GM06990 (cell line): ENCODE data around the gene CRB2.

Experiments used
- DNase-seq: peaks from one replicate; pipeline ENCODE4 v3.0.0-alpha.2; 2011; ENCODE audit not compliant: insufficient read length; ENCODE audit errors: extremely low read depth
- H3K27me3 ChIP-seq: replicated peaks from 2 replicates; pipeline ENCODE4 v1.6.0; 2011; ENCODE audit warnings: low read length; ENCODE audit not compliant: control insufficient read depth, insufficient read depth
- H3K36me3 ChIP-seq: 2 replicates; pipeline ENCODE4 v1.5.1; 2011; ENCODE audit warnings: low read length; ENCODE audit not compliant: control insufficient read depth, insufficient read depth
- H3K4me3 ChIP-seq: replicated peaks from 2 replicates; pipeline ENCODE4 v1.5.1; 2011; ENCODE audit warnings: low read depth, mild to moderate bottlenecking, control low read depth, low read length
- CTCF ChIP-seq: IDR thresholded peaks from 2 replicates; pipeline ENCODE4 v1.5.1; 2011; ENCODE audit warnings: low read length, control low read depth, mild to moderate bottlenecking, inconsistent platforms; ENCODE audit not compliant: insufficient read depth, poor library complexity, severe bottlenecking

Gene CRB2

GRCh38 chr9:123408313-123409262, 52.6 kb downstream of the CRB2 start:
- TF ChIP-seq CTCF: no peak
- DNase-seq: no peak
- no peak overlapping the region for H3K4me3 ChIP-seq
- H3K27me3 ChIP-seq: no peaks in the 10 kb centered on the region
- no peaks in the 10 kb centered on the region; the same call in none of the 2 replicates for H3K36me3 ChIP-seq

- Histone ChIP-seq H3K27me3 (no peaks in the 10 kb centered on the region), H3K4me3 (no peak overlapping the region), H3K36me3 (no peaks in the 10 kb centered on the region; the same call in 1 of the 2 replicates)
- no peak for TF ChIP-seq CTCF
- no peak for DNase-seq
These were observed 54.4 kb downstream of the CRB2 start for GRCh38 chr9:123410281-123410910.

DNA sequence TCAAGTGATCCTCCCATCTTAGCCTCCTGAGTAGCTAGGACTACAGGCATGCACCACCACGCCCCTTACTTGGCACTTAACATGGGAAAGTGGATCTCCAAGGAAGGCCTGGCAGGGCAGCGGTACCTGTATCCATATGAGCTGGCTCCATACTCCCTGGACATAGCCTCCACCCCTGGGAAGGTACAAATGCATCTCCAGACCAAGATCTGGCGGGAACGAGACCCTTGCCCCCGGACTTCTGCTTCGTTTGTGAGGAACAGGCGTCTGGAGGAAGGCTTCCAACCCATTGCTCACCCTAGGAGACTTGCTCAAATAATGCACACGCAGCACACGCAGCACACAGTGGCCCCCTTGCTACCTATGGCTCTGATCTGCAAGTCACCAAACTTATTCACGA, 55.2 kb downstream of the CRB2 start:
- no peak overlapping the region for H3K4me3 ChIP-seq
- no peak for DNase-seq
- no peak for TF ChIP-seq CTCF
- no peaks in the 10 kb centered on the region for H3K27me3 ChIP-seq
- H3K36me3 ChIP-seq: peaks cover 1% of the 10 kb centered on the region; the same call in 1 of the 2 replicates

DNA sequence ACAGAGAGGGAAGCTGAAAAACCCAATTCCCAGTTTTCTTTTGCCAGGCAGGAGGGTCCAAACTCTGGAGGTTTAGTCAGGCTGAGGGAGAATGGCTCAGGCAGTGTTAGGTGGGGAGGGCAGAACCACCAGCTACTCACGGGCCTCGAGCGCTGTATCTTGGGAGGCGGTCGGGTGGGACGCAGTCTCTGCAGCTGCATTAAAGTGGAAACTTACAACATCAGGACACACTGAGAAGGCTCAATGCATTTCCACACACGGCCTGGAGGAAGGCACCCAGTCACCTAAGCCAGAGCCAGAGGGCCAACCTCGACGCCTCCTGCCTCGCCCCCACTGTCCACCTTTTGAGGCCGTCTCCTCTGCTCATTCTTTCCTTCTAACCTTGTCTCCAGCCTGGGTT, 55.6 kb downstream of the CRB2 start:
- no peaks in the 10 kb centered on the region for H3K27me3 ChIP-seq
- H3K36me3 ChIP-seq: peaks cover 1% of the 10 kb centered on the region; the same call in 1 of the 2 replicates
- H3K4me3 ChIP-seq: no peak overlapping the region
- no peak for DNase-seq
- no peak for TF ChIP-seq CTCF

- DNase-seq: no peak
- Histone ChIP-seq H3K4me3 (no peak overlapping the region), H3K27me3 (no peaks in the 10 kb centered on the region), H3K36me3 (peaks cover 1% of the 10 kb centered on the region; the same call in 1 of the 2 replicates)
- TF ChIP-seq CTCF: no peak
These were observed 56.3 kb downstream of the CRB2 start for GRCh38 chr9:123412171-123412820.
